Measurements from ENCODE around the gene DOCK2.
"Not testable (repeated sequence)": the region's sequence is repeated elsewhere in the genome, so short reads cannot be mapped to it uniquely, and the experiment has no call there.

DOCK2 gene

GRCh38 chr5:169637085-169637548 is at the start of gene DOCK2:
DOCK2 (plus strand) TSS chr5:169637275; CDS start chr5:169637327, 52 bp downstream.
- peaks cover 39% of the 10 kb centered on the region for H3K4me1 Mint-ChIP-seq

GRCh38 chr5:169590602-169591001 is 46.5 kb upstream of the DOCK2 start:
- ATAC-seq (ENCODE audit: low read depth) (no peak), DNase-seq (ENCODE audit: low spot score in 2 of 2) (no peak)
- Mint-ChIP-seq H3K4me1 (peaks cover 2% of the 10 kb centered on the region), H3K27ac (no peak overlapping the region), H3K36me3 (peaks cover 24% of the 10 kb centered on the region), H3K4me3 (no peak overlapping the region), H3K9me3 (no peaks in the 10 kb centered on the region), H3K27me3 (no peaks in the 10 kb centered on the region)

More at GRCh38 chr5:169637085-169637548, at the start of gene DOCK2:
- ATAC-seq (ENCODE audit: low read depth) (peak; percentile 89), DNase-seq (ENCODE audit: low spot score in 2 of 2) (peak; percentile 63 to 69)
- Mint-ChIP-seq H3K9me3 (no peaks in the 10 kb centered on the region), H3K27me3 (no peaks in the 10 kb centered on the region), H3K36me3 (peaks cover 24% of the 10 kb centered on the region), H3K27ac (peak within 1 kb of the TSS; percentile 95), H3K4me3 (peak within 1 kb of the TSS; percentile 99)

GRCh38 chr5:169591636-169592035 is 45.4 kb upstream of the DOCK2 start:
- no peak overlapping the region for H3K27ac Mint-ChIP-seq
- no peaks in the 10 kb centered on the region for H3K9me3 Mint-ChIP-seq
- no peaks in the 10 kb centered on the region for H3K27me3 Mint-ChIP-seq
- no peak overlapping the region for H3K4me3 Mint-ChIP-seq
- DNase-seq (ENCODE audit: low spot score in 2 of 2) (no peak), ATAC-seq (ENCODE audit: low read depth) (no peak)
- peaks cover under 1% of the 10 kb centered on the region for H3K4me1 Mint-ChIP-seq
- peaks cover 26% of the 10 kb centered on the region for H3K36me3 Mint-ChIP-seq

GRCh38 chr5:169592937-169593650 is 44.0 kb upstream of the DOCK2 start:
- ATAC-seq (ENCODE audit: low read depth) (no peak), DNase-seq (ENCODE audit: low spot score in 2 of 2) (no peak)
- H3K4me3 Mint-ChIP-seq: no peak overlapping the region
- H3K27me3 Mint-ChIP-seq: no peaks in the 10 kb centered on the region
- no peaks in the 10 kb centered on the region for H3K4me1 Mint-ChIP-seq
- H3K27ac Mint-ChIP-seq: no peak overlapping the region
- peaks cover 29% of the 10 kb centered on the region for H3K36me3 Mint-ChIP-seq
- H3K9me3 Mint-ChIP-seq: no peaks in the 10 kb centered on the region

GRCh38 chr5:169595172-169595820 is 41.8 kb upstream of the DOCK2 start:
- Mint-ChIP-seq H3K27ac (no peak overlapping the region), H3K4me1 (no peaks in the 10 kb centered on the region), H3K9me3 (no peaks in the 10 kb centered on the region), H3K4me3 (no peak overlapping the region), H3K36me3 (peaks cover 27% of the 10 kb centered on the region), H3K27me3 (no peaks in the 10 kb centered on the region)
- no peak for DNase-seq (ENCODE audit: low spot score in 2 of 2)
- no peak for ATAC-seq (ENCODE audit: low read depth)

- Mint-ChIP-seq H3K27me3 (no peaks in the 10 kb centered on the region), H3K4me3 (no peak overlapping the region), H3K9me3 (no peaks in the 10 kb centered on the region), H3K36me3 (peaks cover 28% of the 10 kb centered on the region), H3K4me1 (no peaks in the 10 kb centered on the region), H3K27ac (no peak overlapping the region)
- ATAC-seq (ENCODE audit: low read depth) (no peak), DNase-seq (ENCODE audit: low spot score in 2 of 2) (no peak)
These were observed 37.6 kb upstream of the DOCK2 start for GRCh38 chr5:169599451-169599850.

- Mint-ChIP-seq H3K36me3 (peaks cover 23% of the 10 kb centered on the region), H3K27me3 (no peaks in the 10 kb centered on the region), H3K4me1 (no peaks in the 10 kb centered on the region), H3K27ac (no peak overlapping the region), H3K4me3 (no peak overlapping the region), H3K9me3 (no peaks in the 10 kb centered on the region)
- ATAC-seq (ENCODE audit: low read depth) (no peak), DNase-seq (ENCODE audit: low spot score in 2 of 2) (no peak)
These were observed 34.5 kb upstream of the DOCK2 start for GRCh38 chr5:169602535-169602934.

GRCh38 chr5:169606279-169606678 is 30.8 kb upstream of the DOCK2 start:
- Mint-ChIP-seq H3K27ac (no peak overlapping the region), H3K4me3 (no peak overlapping the region), H3K4me1 (no peaks in the 10 kb centered on the region), H3K9me3 (peaks cover 5% of the 10 kb centered on the region), H3K36me3 (peaks cover 10% of the 10 kb centered on the region), H3K27me3 (peaks cover 2% of the 10 kb centered on the region)
- no peak for DNase-seq (ENCODE audit: low spot score in 2 of 2)
- ATAC-seq (ENCODE audit: low read depth): no peak

GRCh38 chr5:169607882-169608281 is 29.2 kb upstream of the DOCK2 start:
- Mint-ChIP-seq H3K4me3 (no peak overlapping the region), H3K27me3 (peaks cover 9% of the 10 kb centered on the region), H3K36me3 (peaks cover 3% of the 10 kb centered on the region), H3K9me3 (peaks cover 7% of the 10 kb centered on the region), H3K4me1 (no peaks in the 10 kb centered on the region), H3K27ac (no peak overlapping the region)
- no peak for DNase-seq (ENCODE audit: low spot score in 2 of 2)
- no peak for ATAC-seq (ENCODE audit: low read depth)

GRCh38 chr5:169609716-169610115 is 27.4 kb upstream of the DOCK2 start:
- no peak overlapping the region for H3K27ac Mint-ChIP-seq
- no peaks in the 10 kb centered on the region for H3K4me1 Mint-ChIP-seq

GRCh38 chr5:169610606-169611005 is 26.5 kb upstream of the DOCK2 start:
- Mint-ChIP-seq H3K4me1 (no peaks in the 10 kb centered on the region), H3K27me3 (peaks cover 12% of the 10 kb centered on the region), H3K36me3 (peaks cover 4% of the 10 kb centered on the region), H3K4me3 (no peak overlapping the region), H3K27ac (no peak overlapping the region), H3K9me3 (peaks cover 8% of the 10 kb centered on the region)
- ATAC-seq (ENCODE audit: low read depth) (no peak), DNase-seq (ENCODE audit: low spot score in 2 of 2) (no peak)

More at GRCh38 chr5:169609716-169610115, 27.4 kb upstream of the DOCK2 start:
- ATAC-seq (ENCODE audit: low read depth) (no peak), DNase-seq (ENCODE audit: low spot score in 2 of 2) (no peak)
- H3K4me3 Mint-ChIP-seq: no peak overlapping the region
- peaks cover 8% of the 10 kb centered on the region for H3K9me3 Mint-ChIP-seq
- H3K36me3 Mint-ChIP-seq: peaks cover 4% of the 10 kb centered on the region
- H3K27me3 Mint-ChIP-seq: peaks cover 12% of the 10 kb centered on the region

- peaks cover 15% of the 10 kb centered on the region for H3K27me3 Mint-ChIP-seq
- ATAC-seq (ENCODE audit: low read depth) (no peak), DNase-seq (ENCODE audit: low spot score in 2 of 2) (no peak)
- no peak overlapping the region for H3K4me3 Mint-ChIP-seq
- H3K36me3 Mint-ChIP-seq: peaks cover 5% of the 10 kb centered on the region
- no peaks in the 10 kb centered on the region for H3K4me1 Mint-ChIP-seq
- H3K9me3 Mint-ChIP-seq: peaks cover 9% of the 10 kb centered on the region
- no peak overlapping the region for H3K27ac Mint-ChIP-seq
These were observed 21.5 kb upstream of the DOCK2 start for GRCh38 chr5:169615561-169615960.

GRCh38 chr5:169624307-169624706 is 12.8 kb upstream of the DOCK2 start:
- H3K4me1 Mint-ChIP-seq; H3K36me3 Mint-ChIP-seq; ATAC-seq (ENCODE audit: low read depth); H3K27me3 Mint-ChIP-seq; H3K4me3 Mint-ChIP-seq; H3K27ac Mint-ChIP-seq; DNase-seq (ENCODE audit: low spot score in 2 of 2); H3K9me3 Mint-ChIP-seq: not testable (repeated sequence)

GRCh38 chr5:169626779-169627178 is 10.3 kb upstream of the DOCK2 start:
- DNase-seq (ENCODE audit: low spot score in 2 of 2): no peak
- H3K4me3 Mint-ChIP-seq: no peak overlapping the region
- no peaks in the 10 kb centered on the region for H3K36me3 Mint-ChIP-seq

More at GRCh38 chr5:169626779-169627178, 10.3 kb upstream of the DOCK2 start:
- Mint-ChIP-seq H3K27me3 (peaks cover 4% of the 10 kb centered on the region), H3K27ac (no peak overlapping the region), H3K9me3 (no peaks in the 10 kb centered on the region), H3K4me1 (no peaks in the 10 kb centered on the region)
- no peak for ATAC-seq (ENCODE audit: low read depth)

Measured in memory B cell (primary cell).